Stomach (tissue), 4 donors: Measurements from ENCODE around the gene SPATA9.

Experiments used
- CTCF ChIP-seq, 7 experiments: fragments of 450-650 bp in 4 of 7; fragments of 200-600 bp in 3 of 7; sonication (generic) in 3 of 7; IDR thresholded peaks; one replicate each; pipeline ENCODE4 v1.5.1; 2016 to 2019; ENCODE audit warnings: antibody characterized with exemption in 7 of 7, control low read depth in 2 of 7, mild to moderate bottlenecking in 1 of 7
- EP300 ChIP-seq: sonication (generic); formaldehyde crosslinking; IDR thresholded peaks from one replicate; pipeline ENCODE4 v1.6.1; 2017; ENCODE audit warnings: antibody characterized with exemption
- POLR2A ChIP-seq, 4 donors: fragments of 450-650 bp; IDR thresholded peaks; one replicate each; pipeline ENCODE4 v1.6.1; 2016; ENCODE audit warnings: antibody characterized with exemption in 4 of 4, control low read depth in 2 of 4, mild to moderate bottlenecking in 1 of 4, moderate library complexity in 1 of 4

GRCh38 chr5:95729115-95730010 lies 46.6 kb upstream of the SPATA9 start:
- TF ChIP-seq EP300 (no peak), CTCF (IDR thresholded peaks at IDR 0.05) (no peak), POLR2A (IDR thresholded peaks at IDR 0.05) (no peak)
